Nucleus accumbens (tissue), 56 donors: ENCODE data around the gene CC2D2A.

Experiments
- DNase-seq, 56 donors: peaks; one replicate each; lab custom pipeline; 2025; lab: John Stamatoyannopoulos, UW

CC2D2A gene

GRCh38 chr4:15458616-15459015 lies 11.1 kb upstream of the CC2D2A start:
- DNase-seq: no peak

GRCh38 chr4:15459706-15460105 lies 10.0 kb upstream of the CC2D2A start:
- DNase-seq: no peak

DNA sequence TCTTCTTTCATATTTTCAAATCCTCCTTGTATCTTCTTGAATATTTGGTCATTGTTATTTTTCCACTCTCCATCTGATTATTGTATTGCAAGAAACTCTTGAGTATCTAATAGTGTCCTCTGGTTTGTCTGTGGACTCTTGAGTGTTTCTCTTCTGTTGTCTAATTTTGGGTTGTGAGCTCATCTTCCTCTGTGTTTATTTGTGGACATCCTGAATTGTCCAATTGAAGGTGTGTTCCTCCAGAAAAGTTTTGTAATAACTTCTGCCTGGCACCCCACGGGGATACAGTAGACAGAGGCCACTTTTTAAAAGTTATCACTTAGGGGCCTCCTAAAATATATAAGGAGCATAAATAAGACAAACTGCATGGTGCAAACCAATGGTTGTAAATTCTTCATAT lies 3.1 kb upstream of the CC2D2A start:
- DNase-seq: no peak

DNA sequence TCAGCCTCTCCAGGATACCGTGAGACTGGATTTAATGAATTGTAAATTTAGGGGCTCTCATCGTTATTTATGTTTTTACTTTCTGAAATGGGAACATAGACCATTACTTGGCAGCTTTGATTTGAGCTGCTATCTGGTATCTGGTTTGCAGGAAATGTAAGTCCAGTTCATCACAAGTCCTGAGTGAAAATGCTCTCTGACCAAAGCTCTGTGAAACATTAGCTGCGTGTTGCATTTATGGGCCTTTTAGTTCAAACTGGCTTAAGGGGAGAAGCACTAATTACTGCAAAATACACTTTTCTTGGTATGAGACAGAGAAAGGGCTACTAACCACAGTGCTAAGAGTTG lies 420 bp downstream of the CC2D2A start:
- no peak for DNase-seq

DNA sequence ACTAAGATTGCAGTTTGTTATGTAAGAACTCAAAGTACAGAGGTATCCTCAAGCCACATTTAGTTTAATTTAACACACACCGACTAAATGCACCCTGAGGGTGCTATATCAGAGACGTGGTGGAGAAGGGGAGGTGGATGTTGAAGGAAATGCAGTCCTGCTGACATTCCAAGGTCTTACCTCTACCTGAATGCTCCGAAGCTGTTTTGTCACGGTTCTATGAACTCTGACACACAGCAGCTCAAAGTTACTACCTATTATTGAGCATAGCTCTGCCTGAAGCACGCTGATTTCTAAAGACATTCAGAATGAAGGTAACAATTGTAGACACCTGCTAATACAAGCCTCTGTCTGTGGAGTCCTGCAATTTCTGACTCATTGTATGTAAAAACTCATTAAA lies 6.7 kb downstream of the CC2D2A start:
- DNase-seq: no peak

DNA sequence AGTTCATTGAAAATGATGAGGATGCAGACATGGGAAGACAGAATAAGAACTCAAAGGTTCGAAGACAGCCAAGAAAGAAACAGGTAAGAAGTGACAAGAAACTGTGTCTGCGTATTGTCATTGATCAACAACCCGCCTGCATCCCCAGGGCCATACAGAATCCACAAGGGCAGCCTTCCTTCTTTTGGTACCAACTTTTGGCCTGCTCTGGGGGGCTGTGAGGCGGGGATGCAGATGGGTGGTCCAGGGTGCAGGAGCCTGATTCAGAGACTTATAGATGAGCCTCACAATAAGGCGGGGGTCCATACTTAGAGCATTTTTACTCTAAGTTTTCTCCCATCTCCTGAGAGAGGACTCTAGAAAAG lies 9.0 kb downstream of the CC2D2A start:
- peak in 2 of 56 donors; percentile 37 to 38 for DNase-seq

- peak in 54 of 56 donors; percentile 15 to 92 (median 70) for DNase-seq
These were observed 9.6 kb downstream of the CC2D2A start for GRCh38 chr4:15479089-15479912.

DNA sequence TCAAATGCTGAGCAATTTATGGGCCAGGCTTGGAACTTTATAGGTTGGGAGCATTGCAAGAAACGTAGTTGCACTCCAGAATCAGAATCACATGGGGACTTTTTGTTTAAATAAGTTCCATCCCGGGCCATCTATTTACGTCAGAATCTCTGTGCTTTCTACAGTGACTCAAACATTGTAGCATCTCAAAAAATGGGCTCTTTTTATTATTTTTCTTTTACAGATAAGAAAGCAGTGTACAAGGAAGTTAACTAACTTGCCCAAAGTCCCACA lies 10.2 kb downstream of the CC2D2A start:
- DNase-seq: no peak

DNA sequence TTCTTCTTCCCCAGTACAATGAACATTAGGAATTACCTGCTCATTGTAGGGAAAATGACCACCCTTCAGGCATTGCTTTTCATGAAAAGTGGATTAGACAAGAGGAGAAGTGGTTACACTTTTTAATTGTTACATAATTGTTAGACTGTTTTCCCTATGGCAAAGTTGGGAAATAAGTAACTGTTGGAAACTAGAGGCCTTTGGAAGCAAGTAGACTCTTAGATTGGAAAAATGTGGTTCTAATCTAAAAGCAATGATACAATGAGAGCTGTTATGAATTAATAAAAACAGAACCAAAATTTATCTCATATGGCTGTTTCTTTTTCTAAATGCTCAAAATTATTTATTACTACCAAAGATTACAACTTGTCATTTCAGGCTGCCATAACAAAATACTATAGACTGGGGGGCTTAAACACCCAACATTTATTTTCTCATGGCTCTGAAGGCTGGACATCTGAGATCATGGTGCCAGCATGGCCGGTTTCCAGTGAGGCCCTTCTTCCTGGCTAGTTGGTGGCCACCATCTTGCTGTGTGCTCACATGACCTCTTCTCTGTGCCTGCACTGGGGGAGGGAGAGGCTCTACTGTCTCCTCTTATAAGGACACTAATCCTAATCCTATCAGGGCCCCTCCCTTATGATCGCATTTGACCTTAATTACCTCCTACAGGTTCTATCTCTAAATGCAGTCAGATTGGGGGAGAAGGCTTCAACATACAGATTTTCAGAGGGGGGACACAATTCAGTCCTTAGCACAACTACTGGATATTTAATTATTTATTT lies 12.5 kb downstream of the CC2D2A start:
- no peak for DNase-seq

DNA sequence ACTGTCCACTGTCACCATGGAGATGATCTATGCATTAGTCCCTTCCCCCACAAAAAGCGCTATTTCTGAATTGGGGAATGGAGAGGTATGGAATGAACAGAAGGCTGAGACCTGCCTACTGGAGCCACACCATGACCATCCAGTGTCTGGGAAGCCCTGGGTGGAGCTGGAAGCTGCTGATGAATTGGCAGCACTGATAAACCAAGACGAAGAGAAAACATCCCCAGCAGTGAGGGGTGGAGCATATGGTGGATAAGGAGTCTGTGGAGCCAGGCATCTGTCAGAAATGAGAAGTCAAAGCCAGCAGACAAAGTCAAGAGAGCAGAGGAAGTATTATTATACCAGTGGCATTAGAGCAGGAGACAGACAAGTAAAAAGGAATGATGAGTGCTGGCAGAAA lies 13.2 kb downstream of the CC2D2A start:
- DNase-seq: no peak

GRCh38 chr4:15488136-15488535 lies 18.5 kb downstream of the CC2D2A start:
- DNase-seq: no peak

- no peak for DNase-seq
These were observed 19.2 kb downstream of the CC2D2A start for GRCh38 chr4:15488658-15489470.

DNA sequence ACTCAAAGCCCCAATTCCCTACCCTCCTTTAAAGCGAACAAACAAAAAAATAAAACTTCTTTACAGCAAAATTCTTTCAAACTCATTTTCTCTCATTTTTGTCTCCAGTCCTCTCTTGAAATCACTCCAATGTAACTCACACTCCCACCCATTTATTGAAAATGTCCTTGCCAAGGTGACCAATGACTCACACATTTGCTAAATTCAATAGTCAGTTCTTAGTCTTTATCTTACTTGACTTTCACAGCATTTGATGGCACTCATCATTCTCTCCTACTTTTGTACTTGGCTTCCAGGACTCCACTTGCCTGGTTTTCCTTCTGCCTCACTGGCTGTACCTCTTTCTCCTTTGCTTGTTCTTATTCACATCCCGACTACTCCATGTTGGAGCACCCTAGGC lies 19.9 kb downstream of the CC2D2A start:
- DNase-seq: no peak

GRCh38 chr4:15493411-15493810 lies 23.7 kb downstream of the CC2D2A start:
- DNase-seq: no peak

GRCh38 chr4:15495621-15496020 lies 25.9 kb downstream of the CC2D2A start:
- DNase-seq: no peak

DNA sequence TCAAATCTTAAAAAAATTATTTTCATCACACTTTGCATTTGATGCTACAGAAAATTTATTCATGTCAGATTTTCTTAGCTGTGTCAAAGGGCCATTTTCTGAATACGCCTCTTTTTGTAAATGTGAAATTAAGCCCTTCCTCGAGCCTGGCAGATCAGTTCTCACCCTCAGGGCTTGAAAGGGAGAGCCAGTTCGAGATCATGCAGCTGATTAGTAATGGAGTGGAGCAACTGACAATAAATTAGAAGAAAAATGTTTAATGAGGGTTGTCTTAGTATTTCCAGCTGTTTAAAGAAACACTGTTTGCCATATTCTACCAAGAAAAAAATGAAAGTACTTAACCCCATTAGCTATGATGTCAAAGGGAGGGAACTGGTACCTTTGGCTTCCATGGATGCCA lies 28.7 kb downstream of the CC2D2A start:
- DNase-seq: no peak

- DNase-seq: no peak
These were observed 31.0 kb downstream of the CC2D2A start for GRCh38 chr4:15500701-15501100.

DNA sequence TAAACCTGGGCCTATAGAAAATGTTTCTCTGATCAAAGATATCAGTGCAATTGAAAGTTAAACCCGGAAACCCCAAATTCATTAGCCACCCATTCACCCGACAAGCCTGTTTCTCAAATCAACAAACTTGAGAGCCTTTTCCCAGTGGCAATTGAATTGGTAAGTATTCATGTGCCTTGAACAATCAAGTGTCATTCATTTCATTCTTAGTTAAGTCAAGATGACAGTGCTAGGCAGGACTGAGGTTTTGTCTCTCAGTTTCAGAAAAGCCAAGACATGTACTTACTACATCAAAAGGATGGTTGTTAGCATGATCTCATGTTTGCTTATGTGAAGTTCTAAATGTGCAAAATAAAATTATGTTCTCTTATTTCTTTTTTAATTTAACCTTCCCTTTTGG lies 32.3 kb downstream of the CC2D2A start:
- no peak for DNase-seq

- no peak for DNase-seq
These were observed 32.7 kb downstream of the CC2D2A start for GRCh38 chr4:15502384-15502783.

DNA sequence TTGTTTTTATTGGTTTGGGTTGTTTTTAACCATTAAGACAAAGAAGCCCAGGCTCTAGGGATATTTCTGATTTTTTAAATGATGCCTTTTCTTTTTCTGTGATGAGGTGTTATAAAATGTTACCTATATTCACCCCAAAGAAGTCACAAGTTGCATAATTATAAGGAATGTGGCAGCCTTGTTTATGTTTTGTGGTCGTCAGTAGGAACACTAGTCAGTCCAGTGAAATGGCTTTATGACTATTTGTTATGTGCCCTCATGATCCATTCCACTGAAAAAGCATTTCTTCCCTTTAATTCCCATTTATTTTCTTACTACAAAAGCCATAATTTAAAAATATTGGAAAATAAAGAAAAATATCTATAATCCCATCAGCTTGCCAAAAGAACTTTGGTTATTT lies 34.4 kb downstream of the CC2D2A start:
- no peak for DNase-seq

DNA sequence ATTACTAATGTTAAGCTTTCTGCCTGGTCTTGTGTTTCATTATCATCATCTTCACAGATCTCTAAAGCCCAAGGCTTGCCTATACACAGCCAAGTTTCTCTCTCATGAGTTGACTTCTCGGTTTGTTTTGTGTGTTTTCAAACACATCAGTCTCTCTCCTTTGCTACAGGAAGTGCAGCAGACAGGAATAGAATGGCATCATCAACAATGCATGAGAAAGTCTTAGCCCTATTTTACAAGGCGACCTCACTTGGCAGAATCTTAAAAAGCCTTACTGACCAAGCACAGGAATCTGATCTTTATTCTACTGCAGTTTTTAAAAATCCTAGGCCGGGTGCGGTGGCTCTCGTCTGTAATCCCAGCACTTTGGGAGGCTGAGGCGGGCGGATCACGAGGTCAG lies 36.8 kb downstream of the CC2D2A start:
- no peak for DNase-seq

- DNase-seq: no peak
These were observed 38.0 kb downstream of the CC2D2A start for GRCh38 chr4:15507679-15508078.
